Measurements from ENCODE around the gene JADE2.

JADE2 gene

DNA sequence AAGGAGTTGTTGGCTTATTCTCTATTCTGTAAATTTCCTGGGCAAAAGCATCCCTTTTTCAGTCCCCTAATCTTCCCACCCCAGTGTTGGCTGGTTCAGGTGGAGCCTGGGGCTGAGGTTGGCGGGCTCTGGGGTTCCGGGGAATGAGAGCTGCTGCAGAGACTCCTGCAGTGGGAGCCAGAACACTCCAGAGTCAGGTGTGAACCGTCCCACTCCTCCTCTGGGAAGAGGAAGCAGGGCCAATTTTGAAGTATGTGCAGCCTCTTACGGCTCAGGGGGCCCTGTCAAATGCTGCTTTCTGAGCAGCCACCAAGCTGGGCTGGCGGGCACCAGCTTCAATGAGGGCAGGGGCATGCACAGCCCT, 42.8 kb downstream of the JADE2 start:
- H3K4me3 ChIP-seq (ENCODE audit: low read depth in 1 of 2, low read length in 2 of 2), result no peak overlapping the region
- no peaks in the 10 kb centered on the region for H3K27me3 ChIP-seq (ENCODE audit: control insufficient read depth in 1 of 2, insufficient read depth in 2 of 2, low read length in 2 of 2)
- no peaks in the 10 kb centered on the region for H3K9me3 ChIP-seq (ENCODE audit: low read length)
- H3K4me1 ChIP-seq (ENCODE audit: insufficient read depth, low read length), result peaks cover 27% of the 10 kb centered on the region
- H3K9ac ChIP-seq (ENCODE audit: low read length), result no peak overlapping the region
- H3K36me3 ChIP-seq (ENCODE audit: insufficient read depth, low read length), result peaks cover 80% of the 10 kb centered on the region
- no peak overlapping the region for H3K27ac ChIP-seq (ENCODE audit: low read depth, low read length)

GRCh38 chr5:134568761-134569695, 43.6 kb downstream of the JADE2 start:
- H3K9me3 ChIP-seq (ENCODE audit: low read length), result no peaks in the 10 kb centered on the region
- H3K27me3 ChIP-seq (ENCODE audit: control insufficient read depth in 1 of 2, insufficient read depth in 2 of 2, low read length in 2 of 2), result no peaks in the 10 kb centered on the region
- H3K9ac ChIP-seq (ENCODE audit: low read length), result no peak overlapping the region
- H3K4me3 ChIP-seq (ENCODE audit: low read depth in 1 of 2, low read length in 2 of 2), result no peak overlapping the region
- peaks cover 27% of the 10 kb centered on the region for H3K4me1 ChIP-seq (ENCODE audit: insufficient read depth, low read length)
- H3K27ac ChIP-seq (ENCODE audit: low read depth, low read length), result no peak overlapping the region
- peaks cover 80% of the 10 kb centered on the region for H3K36me3 ChIP-seq (ENCODE audit: insufficient read depth, low read length)

GRCh38 chr5:134569758-134570364, 44.4 kb downstream of the JADE2 start:
- H3K27ac ChIP-seq (ENCODE audit: low read depth, low read length), result peak overlapping the region; percentile 7
- H3K4me1 ChIP-seq (ENCODE audit: insufficient read depth, low read length), result peaks cover 27% of the 10 kb centered on the region
- H3K27me3 ChIP-seq (ENCODE audit: control insufficient read depth in 1 of 2, insufficient read depth in 2 of 2, low read length in 2 of 2), result no peaks in the 10 kb centered on the region
- H3K9me3 ChIP-seq (ENCODE audit: low read length), result no peaks in the 10 kb centered on the region
- no peak overlapping the region for H3K9ac ChIP-seq (ENCODE audit: low read length)
- peaks cover 80% of the 10 kb centered on the region for H3K36me3 ChIP-seq (ENCODE audit: insufficient read depth, low read length)
- no peak overlapping the region for H3K4me3 ChIP-seq (ENCODE audit: low read depth in 1 of 2, low read length in 2 of 2)

- H3K4me3 ChIP-seq (ENCODE audit: low read depth in 1 of 2, low read length in 2 of 2), result no peak overlapping the region
- H3K27ac ChIP-seq (ENCODE audit: low read depth, low read length), result no peak overlapping the region
- H3K9ac ChIP-seq (ENCODE audit: low read length), result no peak overlapping the region
- H3K36me3 ChIP-seq (ENCODE audit: insufficient read depth, low read length), result peaks cover 80% of the 10 kb centered on the region
- H3K4me1 ChIP-seq (ENCODE audit: insufficient read depth, low read length), result peaks cover 27% of the 10 kb centered on the region
- H3K9me3 ChIP-seq (ENCODE audit: low read length), result no peaks in the 10 kb centered on the region
- H3K27me3 ChIP-seq (ENCODE audit: control insufficient read depth in 1 of 2, insufficient read depth in 2 of 2, low read length in 2 of 2), result no peaks in the 10 kb centered on the region
Measured at GRCh38 chr5:134570365-134570758, 44.9 kb downstream of the JADE2 start.

GRCh38 chr5:134570886-134571285, 45.4 kb downstream of the JADE2 start:
- H3K36me3 ChIP-seq (ENCODE audit: insufficient read depth, low read length), result peaks cover 80% of the 10 kb centered on the region
- no peak overlapping the region for H3K9ac ChIP-seq (ENCODE audit: low read length)
- no peak overlapping the region for H3K4me3 ChIP-seq (ENCODE audit: low read depth in 1 of 2, low read length in 2 of 2)
- H3K27ac ChIP-seq (ENCODE audit: low read depth, low read length), result no peak overlapping the region
- H3K9me3 ChIP-seq (ENCODE audit: low read length), result no peaks in the 10 kb centered on the region
- peaks cover 27% of the 10 kb centered on the region for H3K4me1 ChIP-seq (ENCODE audit: insufficient read depth, low read length)
- no peaks in the 10 kb centered on the region for H3K27me3 ChIP-seq (ENCODE audit: control insufficient read depth in 1 of 2, insufficient read depth in 2 of 2, low read length in 2 of 2)

GRCh38 chr5:134571693-134572405, 46.4 kb downstream of the JADE2 start:
- H3K36me3 ChIP-seq (ENCODE audit: insufficient read depth, low read length), result peaks cover 80% of the 10 kb centered on the region
- no peaks in the 10 kb centered on the region for H3K9me3 ChIP-seq (ENCODE audit: low read length)
- no peak overlapping the region for H3K4me3 ChIP-seq (ENCODE audit: low read depth in 1 of 2, low read length in 2 of 2)
- H3K4me1 ChIP-seq (ENCODE audit: insufficient read depth, low read length), result peaks cover 27% of the 10 kb centered on the region
- no peak overlapping the region for H3K27ac ChIP-seq (ENCODE audit: low read depth, low read length)
- no peaks in the 10 kb centered on the region for H3K27me3 ChIP-seq (ENCODE audit: control insufficient read depth in 1 of 2, insufficient read depth in 2 of 2, low read length in 2 of 2)
- H3K9ac ChIP-seq (ENCODE audit: low read length), result no peak overlapping the region

DNA sequence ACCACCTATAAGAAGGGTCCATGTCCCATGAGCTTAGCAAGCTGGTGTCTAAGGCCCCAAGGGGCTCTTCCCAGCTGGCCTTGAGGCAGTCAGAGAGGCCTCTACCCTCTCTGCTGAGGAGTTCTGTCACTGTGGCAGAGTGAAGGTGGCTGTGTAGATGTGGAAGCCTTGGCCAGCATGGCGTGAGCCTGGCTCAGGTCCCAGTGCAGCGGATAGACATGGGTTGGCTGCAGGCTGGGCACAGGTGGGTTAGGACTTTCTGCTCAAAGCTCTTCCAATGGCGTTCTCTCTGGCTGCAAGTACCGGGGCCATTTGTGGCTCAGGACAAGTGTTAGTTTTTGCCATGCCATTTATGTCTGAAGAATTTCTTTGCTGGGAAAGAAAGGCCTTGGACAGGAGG, 47.3 kb downstream of the JADE2 start:
- peaks cover 37% of the 10 kb centered on the region for H3K4me1 ChIP-seq (ENCODE audit: insufficient read depth, low read length)
- H3K9me3 ChIP-seq (ENCODE audit: low read length), result no peaks in the 10 kb centered on the region
- no peaks in the 10 kb centered on the region for H3K27me3 ChIP-seq (ENCODE audit: control insufficient read depth in 1 of 2, insufficient read depth in 2 of 2, low read length in 2 of 2)
- peaks cover 81% of the 10 kb centered on the region for H3K36me3 ChIP-seq (ENCODE audit: insufficient read depth, low read length)
- H3K27ac ChIP-seq (ENCODE audit: low read depth, low read length), result no peak overlapping the region
- H3K4me3 ChIP-seq (ENCODE audit: low read depth in 1 of 2, low read length in 2 of 2), result no peak overlapping the region
- no peak overlapping the region for H3K9ac ChIP-seq (ENCODE audit: low read length)

DNA sequence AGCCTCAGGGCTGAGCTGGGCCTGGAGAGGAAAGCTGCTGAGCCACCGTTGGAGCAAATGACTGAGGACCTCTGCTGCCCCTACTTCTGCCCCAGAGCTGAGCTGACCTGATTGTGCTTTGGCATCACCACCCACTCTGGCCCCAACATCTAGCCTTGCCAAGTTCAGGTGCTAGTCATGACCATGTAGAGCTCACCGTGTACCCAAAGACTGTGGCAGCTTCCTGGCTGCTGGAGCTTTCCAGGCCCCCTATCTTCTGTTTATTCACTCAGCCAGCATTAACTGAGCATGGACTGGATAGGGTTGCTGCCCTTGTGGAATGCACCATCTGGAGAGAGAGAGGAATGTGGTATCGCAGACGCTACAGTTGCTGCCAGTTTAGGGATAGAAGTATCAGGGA, 49.1 kb downstream of the JADE2 start:
- Histone ChIP-seq H3K36me3 (ENCODE audit: insufficient read depth, low read length) (peaks cover 93% of the 10 kb centered on the region), H3K27me3 (ENCODE audit: control insufficient read depth in 1 of 2, insufficient read depth in 2 of 2, low read length in 2 of 2) (no peaks in the 10 kb centered on the region), H3K4me1 (ENCODE audit: insufficient read depth, low read length) (peaks cover 24% of the 10 kb centered on the region), H3K9me3 (ENCODE audit: low read length) (no peaks in the 10 kb centered on the region), H3K9ac (ENCODE audit: low read length) (no peak overlapping the region), H3K27ac (ENCODE audit: low read depth, low read length) (no peak overlapping the region), H3K4me3 (ENCODE audit: low read depth in 1 of 2, low read length in 2 of 2) (no peak overlapping the region)

DNA sequence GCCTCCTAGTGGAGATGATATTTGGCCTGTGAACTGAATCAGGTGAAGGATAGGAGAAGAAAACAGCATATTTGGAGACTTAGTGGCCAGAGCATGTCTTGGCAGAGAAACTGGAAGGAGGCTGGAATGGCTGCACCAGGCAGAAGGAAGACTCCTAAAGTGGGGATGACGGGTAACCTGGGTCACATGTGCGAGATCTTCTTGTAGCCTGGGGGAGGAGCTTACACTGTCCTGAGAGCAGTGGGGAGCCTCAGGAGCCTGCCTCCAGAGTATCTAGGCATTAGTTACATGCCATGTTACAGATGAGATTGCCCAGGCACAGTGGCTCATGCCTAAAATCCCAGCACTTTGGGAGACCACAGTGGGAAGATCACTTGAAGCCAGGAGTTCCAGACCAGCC, 49.8 kb downstream of the JADE2 start:
- H3K36me3 ChIP-seq (ENCODE audit: insufficient read depth, low read length), result peaks cover 90% of the 10 kb centered on the region
- no peak overlapping the region for H3K9ac ChIP-seq (ENCODE audit: low read length)
- H3K27ac ChIP-seq (ENCODE audit: low read depth, low read length), result no peak overlapping the region
- no peak overlapping the region for H3K4me3 ChIP-seq (ENCODE audit: low read depth in 1 of 2, low read length in 2 of 2)
- peaks cover 18% of the 10 kb centered on the region for H3K4me1 ChIP-seq (ENCODE audit: insufficient read depth, low read length)
- no peaks in the 10 kb centered on the region for H3K9me3 ChIP-seq (ENCODE audit: low read length)
- no peaks in the 10 kb centered on the region for H3K27me3 ChIP-seq (ENCODE audit: control insufficient read depth in 1 of 2, insufficient read depth in 2 of 2, low read length in 2 of 2)

- H3K9me3 ChIP-seq (ENCODE audit: low read length), result no peaks in the 10 kb centered on the region
- no peak overlapping the region for H3K27ac ChIP-seq (ENCODE audit: low read depth, low read length)
- no peak overlapping the region for H3K4me3 ChIP-seq (ENCODE audit: low read depth in 1 of 2, low read length in 2 of 2)
- H3K36me3 ChIP-seq (ENCODE audit: insufficient read depth, low read length), result peaks cover 82% of the 10 kb centered on the region
- H3K4me1 ChIP-seq (ENCODE audit: insufficient read depth, low read length), result peaks cover 20% of the 10 kb centered on the region
- H3K9ac ChIP-seq (ENCODE audit: low read length), result no peak overlapping the region
- no peaks in the 10 kb centered on the region for H3K27me3 ChIP-seq (ENCODE audit: control insufficient read depth in 1 of 2, insufficient read depth in 2 of 2, low read length in 2 of 2)
Measured at GRCh38 chr5:134576386-134577021, 51.0 kb downstream of the JADE2 start.

Data from muscle layer of colon (tissue), 2 donors.